Measurements from ENCODE around the gene PHLDB2. TPM values are rescaled to one million over a fixed set of nuclear protein-coding genes. Genes with fewer than 3 reads are reported as not detected.

PHLDB2 gene
- total RNA-seq, 1 experiment from 2014 or later, result 39.6 TPM

- DNase-seq, result no peak
- Histone ChIP-seq H3K27me3 (ENCODE audit: control insufficient read depth, insufficient read depth, low read length) (peaks cover 14% of the 10 kb centered on the region), H3K36me3 (replicated peaks; ENCODE audit: control insufficient read depth, insufficient read depth, low read length) (no peaks in the 10 kb centered on the region), H3K4me3 (ENCODE audit: insufficient read depth, low read depth, low read length) (no peak overlapping the region)
These were observed 144.4 kb downstream of the PHLDB2 start for GRCh38 chr3:112003321-112004080.

- no peak for DNase-seq
- no peaks in the 10 kb centered on the region for H3K36me3 ChIP-seq (replicated peaks; ENCODE audit: control insufficient read depth, insufficient read depth, low read length)
- H3K4me3 ChIP-seq (ENCODE audit: insufficient read depth, low read depth, low read length), result no peak overlapping the region
- peaks cover 9% of the 10 kb centered on the region for H3K27me3 ChIP-seq (ENCODE audit: control insufficient read depth, insufficient read depth, low read length)
These were observed 145.1 kb downstream of the PHLDB2 start for GRCh38 chr3:112004187-112004586.

DNA sequence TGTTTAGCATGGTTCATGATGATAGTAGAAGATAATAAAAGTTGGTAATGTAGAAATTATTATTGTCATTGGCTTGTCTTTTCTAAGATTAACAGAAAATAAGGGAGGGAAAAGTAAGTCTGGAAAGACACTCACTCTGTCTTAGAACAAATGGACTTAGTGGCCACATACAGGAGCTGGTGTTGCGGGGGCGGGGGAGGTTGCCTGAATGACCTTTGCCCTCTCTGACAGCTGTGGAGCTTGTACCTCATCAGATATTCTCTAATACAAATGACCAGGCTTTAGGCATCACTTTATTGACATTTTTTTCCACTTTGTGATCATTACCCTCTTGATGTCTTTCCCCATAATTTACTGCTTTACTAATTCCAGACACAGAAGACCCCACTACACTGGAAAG lies 145.6 kb downstream of the PHLDB2 start:
- Histone ChIP-seq H3K36me3 (replicated peaks; ENCODE audit: control insufficient read depth, insufficient read depth, low read length) (no peaks in the 10 kb centered on the region), H3K4me3 (ENCODE audit: insufficient read depth, low read depth, low read length) (no peak overlapping the region), H3K27me3 (ENCODE audit: control insufficient read depth, insufficient read depth, low read length) (peaks cover 4% of the 10 kb centered on the region)
- no peak for DNase-seq

DNA sequence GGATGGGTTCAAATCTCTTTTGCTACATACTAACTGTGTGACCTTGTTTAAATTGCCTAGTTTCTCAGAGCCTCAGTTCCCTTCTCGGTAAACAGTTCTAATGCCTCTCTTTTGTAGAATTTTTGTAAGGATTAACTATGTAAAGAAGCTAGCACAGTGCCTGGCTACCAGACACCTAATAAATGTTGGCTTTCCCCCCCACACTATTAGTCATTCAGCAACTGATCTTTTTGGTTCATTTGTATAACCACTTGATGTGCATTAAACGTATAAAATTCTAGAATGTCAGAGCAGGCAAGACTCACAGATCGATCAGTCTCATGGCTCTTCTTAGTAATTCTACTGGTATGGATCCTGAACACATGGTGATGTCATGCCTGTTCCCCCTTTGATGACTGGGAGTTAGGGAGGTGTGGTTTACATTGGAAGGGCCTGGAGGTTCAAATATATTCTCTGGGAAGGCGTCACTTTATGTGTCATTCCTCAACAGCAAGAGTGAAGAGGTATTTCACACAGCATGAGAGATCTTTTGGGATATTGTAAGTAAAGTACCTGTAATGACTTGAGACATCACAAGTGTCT lies 146.1 kb downstream of the PHLDB2 start:
- no peak for DNase-seq
- H3K27me3 ChIP-seq (ENCODE audit: control insufficient read depth, insufficient read depth, low read length), result peaks cover 2% of the 10 kb centered on the region; the same call in 1 of the 2 replicates
- no peak overlapping the region for H3K4me3 ChIP-seq (ENCODE audit: insufficient read depth, low read depth, low read length)
- H3K36me3 ChIP-seq (replicated peaks; ENCODE audit: control insufficient read depth, insufficient read depth, low read length), result no peaks in the 10 kb centered on the region

- Histone ChIP-seq H3K36me3 (replicated peaks; ENCODE audit: control insufficient read depth, insufficient read depth, low read length) (no peaks in the 10 kb centered on the region), H3K27me3 (ENCODE audit: control insufficient read depth, insufficient read depth, low read length) (no peaks in the 10 kb centered on the region; the same call in 1 of the 2 replicates), H3K4me3 (ENCODE audit: insufficient read depth, low read depth, low read length) (no peak overlapping the region)
- DNase-seq, result no peak
These were observed 148.6 kb downstream of the PHLDB2 start for GRCh38 chr3:112007633-112008032.

DNA sequence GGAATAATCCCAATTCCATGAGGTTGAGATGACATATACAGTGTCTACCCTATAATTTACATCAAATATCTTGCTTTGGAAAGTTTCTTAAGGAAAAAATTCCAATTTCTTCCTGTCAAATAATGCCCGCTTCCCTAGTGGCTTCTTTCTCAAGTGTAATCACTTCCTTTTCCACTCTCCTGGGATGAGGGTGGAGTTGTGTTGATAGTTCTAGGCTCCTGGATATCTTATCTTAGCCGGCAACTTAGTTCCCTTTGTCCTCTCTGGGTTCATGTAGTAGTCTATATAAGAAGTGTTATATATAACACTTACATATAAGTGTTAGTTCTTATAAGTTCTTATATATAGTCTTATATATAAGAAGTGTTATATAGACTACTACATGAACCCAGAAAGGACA lies 150.6 kb downstream of the PHLDB2 start:
- DNase-seq, result no peak

DNA sequence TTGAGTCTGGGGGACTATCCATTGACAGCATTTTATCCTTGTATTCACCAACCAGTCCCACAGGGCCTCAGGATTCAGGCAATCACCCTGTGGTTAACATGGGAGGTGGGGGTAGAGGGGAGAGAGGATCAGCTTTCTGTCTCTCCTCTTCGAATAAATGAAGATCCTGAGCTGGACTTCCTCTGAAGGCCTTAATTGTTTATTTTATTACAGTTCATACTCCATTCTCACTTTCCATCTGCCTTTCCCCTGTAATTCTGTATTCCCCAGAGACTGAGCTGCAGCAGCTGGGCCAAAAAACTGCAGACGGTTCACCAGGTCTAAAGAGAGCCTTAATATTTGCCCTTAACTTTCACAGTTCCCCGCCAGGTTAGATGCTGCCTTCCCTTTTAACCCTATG lies 151.6 kb downstream of the PHLDB2 start:
- no peak for DNase-seq
- Histone ChIP-seq H3K4me3 (ENCODE audit: insufficient read depth, low read depth, low read length) (no peak overlapping the region), H3K36me3 (replicated peaks; ENCODE audit: control insufficient read depth, insufficient read depth, low read length) (no peaks in the 10 kb centered on the region), H3K27me3 (ENCODE audit: control insufficient read depth, insufficient read depth, low read length) (no peaks in the 10 kb centered on the region; the same call in 1 of the 2 replicates)

More for the DNA sequence above, 150.6 kb downstream of the PHLDB2 start:
- no peak overlapping the region for H3K4me3 ChIP-seq (ENCODE audit: insufficient read depth, low read depth, low read length)
- H3K27me3 ChIP-seq (ENCODE audit: control insufficient read depth, insufficient read depth, low read length), result no peaks in the 10 kb centered on the region; the same call in 1 of the 2 replicates
- no peaks in the 10 kb centered on the region for H3K36me3 ChIP-seq (replicated peaks; ENCODE audit: control insufficient read depth, insufficient read depth, low read length)

- no peaks in the 10 kb centered on the region for H3K36me3 ChIP-seq (replicated peaks; ENCODE audit: control insufficient read depth, insufficient read depth, low read length)
- no peaks in the 10 kb centered on the region; the same call in 1 of the 2 replicates for H3K27me3 ChIP-seq (ENCODE audit: control insufficient read depth, insufficient read depth, low read length)
- no peak overlapping the region for H3K4me3 ChIP-seq (ENCODE audit: insufficient read depth, low read depth, low read length)
- DNase-seq, result no peak
These were observed 152.4 kb downstream of the PHLDB2 start for GRCh38 chr3:112011376-112011940.

DNA sequence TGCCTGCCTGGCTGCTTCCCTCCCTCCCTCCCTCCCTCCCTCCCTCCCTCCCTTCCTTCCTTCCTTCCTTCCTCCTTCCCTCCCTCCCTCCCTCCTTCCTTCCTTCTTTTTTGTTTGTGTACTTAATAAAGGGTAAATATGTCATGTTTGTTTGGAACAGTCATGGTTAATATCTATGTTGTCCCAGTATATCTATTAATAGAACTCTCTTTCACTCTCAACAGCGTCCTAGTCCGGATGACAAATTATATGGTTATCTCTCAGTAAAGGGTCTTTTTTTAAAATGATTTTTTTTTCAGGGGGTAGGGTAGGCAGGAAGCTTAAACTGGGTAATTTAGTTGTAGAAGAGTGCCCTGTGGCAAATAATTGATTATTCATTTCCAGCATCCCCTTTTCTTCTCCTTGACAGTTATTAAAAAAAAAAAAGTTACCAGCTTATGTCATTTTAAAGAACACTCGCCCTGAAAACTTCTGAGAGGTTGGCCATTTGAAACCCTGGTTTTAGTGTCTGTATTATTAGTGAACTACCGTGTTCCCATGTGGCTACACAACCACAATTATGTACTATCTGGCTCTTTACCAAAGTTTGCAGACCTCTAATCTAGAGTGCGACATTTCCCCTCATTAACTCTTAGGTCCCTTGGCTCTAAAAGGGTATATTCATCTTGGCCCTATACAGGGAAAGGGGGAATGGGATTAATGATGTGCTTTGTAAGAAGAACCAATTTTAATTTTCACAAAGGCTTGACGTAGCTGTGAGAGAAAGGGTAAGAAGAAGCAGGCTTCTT lies 153.3 kb downstream of the PHLDB2 start:
- DNase-seq, result no peak
- Histone ChIP-seq H3K36me3 (replicated peaks; ENCODE audit: control insufficient read depth, insufficient read depth, low read length) (no peaks in the 10 kb centered on the region), H3K27me3 (ENCODE audit: control insufficient read depth, insufficient read depth, low read length) (no peaks in the 10 kb centered on the region; the same call in 1 of the 2 replicates), H3K4me3 (ENCODE audit: insufficient read depth, low read depth, low read length) (no peak overlapping the region)

DNA sequence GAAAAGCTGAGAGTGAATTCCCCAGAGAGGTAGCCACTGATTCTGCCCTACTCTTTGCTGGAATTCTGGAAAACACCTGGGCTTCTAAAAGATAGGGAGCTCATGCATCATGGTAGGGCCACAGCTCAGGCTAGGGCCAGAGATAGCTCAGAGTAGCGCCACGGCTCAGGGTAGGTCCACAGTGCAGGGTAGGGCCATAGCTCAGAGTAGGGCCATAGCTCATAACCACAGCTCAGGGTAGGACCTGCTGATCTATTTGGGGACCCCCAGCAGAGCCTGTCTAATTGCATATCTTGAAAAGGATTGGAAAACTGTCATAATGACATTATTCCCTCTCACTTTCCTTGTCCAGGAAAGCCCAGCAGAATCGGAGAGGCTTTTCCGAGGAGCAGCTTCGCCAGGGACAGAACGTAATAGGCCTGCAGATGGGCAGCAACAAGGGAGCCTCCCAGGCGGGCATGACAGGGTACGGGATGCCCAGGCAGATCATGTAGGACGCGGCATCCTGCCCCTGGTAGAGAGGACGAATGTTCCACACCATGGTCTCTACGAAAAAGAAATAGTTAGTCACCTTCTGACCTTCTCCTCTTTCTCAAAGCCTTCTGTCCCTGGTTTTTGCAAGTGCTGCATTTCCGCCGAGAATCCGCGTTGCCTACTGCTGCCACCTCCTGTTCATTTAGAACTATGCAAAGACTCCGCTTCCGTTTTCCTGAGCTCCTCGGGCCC lies 154.2 kb downstream of the PHLDB2 start:
- no peaks in the 10 kb centered on the region for H3K36me3 ChIP-seq (replicated peaks; ENCODE audit: control insufficient read depth, insufficient read depth, low read length)
- peak; percentile 56 for DNase-seq
- H3K27me3 ChIP-seq (ENCODE audit: control insufficient read depth, insufficient read depth, low read length), result no peaks in the 10 kb centered on the region; the same call in 1 of the 2 replicates
- no peak overlapping the region for H3K4me3 ChIP-seq (ENCODE audit: insufficient read depth, low read depth, low read length)

GRCh38 chr3:112013784-112014143 lies 154.7 kb downstream of the PHLDB2 start:
- Histone ChIP-seq H3K27me3 (ENCODE audit: control insufficient read depth, insufficient read depth, low read length) (no peaks in the 10 kb centered on the region; the same call in 1 of the 2 replicates), H3K4me3 (ENCODE audit: insufficient read depth, low read depth, low read length) (no peak overlapping the region), H3K36me3 (replicated peaks; ENCODE audit: control insufficient read depth, insufficient read depth, low read length) (no peaks in the 10 kb centered on the region)
- no peak for DNase-seq

DNA sequence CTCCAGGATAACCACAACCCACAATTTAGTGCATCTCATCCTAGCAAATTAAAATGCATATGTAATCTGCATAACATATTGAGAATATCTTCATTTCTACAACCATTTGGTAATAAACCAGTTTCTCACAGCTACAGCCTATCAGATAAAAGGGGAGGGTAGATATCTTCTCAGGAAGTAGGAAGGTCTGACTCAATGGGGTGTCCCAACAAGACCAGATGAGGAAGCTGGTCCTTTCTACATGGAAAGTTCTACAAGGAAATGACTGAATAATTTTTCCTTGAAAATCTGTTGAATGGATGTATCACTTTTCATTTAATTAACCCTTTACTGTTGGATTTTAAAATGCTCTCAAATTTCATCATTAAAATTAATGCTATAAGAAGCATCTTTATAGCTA lies 158.0 kb downstream of the PHLDB2 start:
- no peaks in the 10 kb centered on the region for H3K36me3 ChIP-seq (replicated peaks; ENCODE audit: control insufficient read depth, insufficient read depth, low read length)
- DNase-seq, result no peak

DNA sequence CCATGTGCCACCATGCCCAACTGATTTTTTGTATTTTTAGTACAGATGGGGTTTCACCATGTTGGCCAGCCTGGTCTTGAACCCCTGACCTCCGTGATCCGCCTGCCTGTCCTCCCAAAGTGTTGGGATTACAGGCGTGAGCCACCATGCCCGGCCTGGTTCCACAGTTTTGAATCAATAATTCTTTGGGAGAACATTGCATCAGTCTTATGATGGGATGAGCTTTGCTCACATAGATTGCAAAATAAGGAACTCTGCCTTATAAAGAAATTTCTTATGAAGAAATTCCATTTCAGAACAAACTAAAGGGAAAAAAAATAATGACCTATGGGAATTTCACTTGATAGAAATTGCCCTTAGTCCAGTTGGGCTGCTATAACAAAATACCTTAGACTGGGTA lies 159.6 kb downstream of the PHLDB2 start:
- no peak for DNase-seq
- no peaks in the 10 kb centered on the region for H3K36me3 ChIP-seq (replicated peaks; ENCODE audit: control insufficient read depth, insufficient read depth, low read length)
- H3K27me3 ChIP-seq (ENCODE audit: control insufficient read depth, insufficient read depth, low read length), result no peaks in the 10 kb centered on the region
- H3K4me3 ChIP-seq (ENCODE audit: insufficient read depth, low read depth, low read length), result no peak overlapping the region

More for the DNA sequence above, 158.0 kb downstream of the PHLDB2 start:
- Histone ChIP-seq H3K4me3 (ENCODE audit: insufficient read depth, low read depth, low read length) (no peak overlapping the region), H3K27me3 (ENCODE audit: control insufficient read depth, insufficient read depth, low read length) (no peaks in the 10 kb centered on the region)

- Histone ChIP-seq H3K4me3 (ENCODE audit: insufficient read depth, low read depth, low read length) (no peak overlapping the region), H3K36me3 (replicated peaks; ENCODE audit: control insufficient read depth, insufficient read depth, low read length) (no peaks in the 10 kb centered on the region), H3K27me3 (ENCODE audit: control insufficient read depth, insufficient read depth, low read length) (no peaks in the 10 kb centered on the region)
- DNase-seq, result no peak
These were observed 160.7 kb downstream of the PHLDB2 start for GRCh38 chr3:112019716-112020115.

All from H7 (cell line).